Body of pancreas (tissue), 4 donors: Measurements from ENCODE around the gene DAB2IP. TPM values are rescaled to one million over a fixed set of nuclear protein-coding genes. Genes with fewer than 3 reads are reported as not detected.
A peak's percentile ranks its signal among the peaks of the same experiment; 100 is the strongest.
"Not testable (repeated sequence)": the region's sequence is repeated elsewhere in the genome, so short reads cannot be mapped to it uniquely, and the experiment has no call there.

Experiments
- ATAC-seq: fragments of 150-250 bp; one replicate; pipeline ENCODE4 v1.9.1; 2016
- DNase-seq, 4 donors: peaks; one replicate each; pipeline ENCODE4 v3.0.0-alpha.2; 2019
- H3K27ac ChIP-seq, 4 donors: fragments of 200-600 bp; sonication (generic); 1 replicate in 3 of 4; 2 replicates in 1 of 4; pipeline versions ENCODE4 v1.5.1 to v1.6.1; 2016 to 2019; ENCODE audit warnings: mild to moderate bottlenecking in 1 of 4, mixed read lengths in 1 of 4, moderate library complexity in 1 of 4
- H3K27me3 ChIP-seq, 2 donors: fragments of 200-600 bp; sonication (generic); one replicate each; pipeline ENCODE4 v1.6.0; 2016; ENCODE audit warnings: mild to moderate bottlenecking in 1 of 2
- H3K36me3 ChIP-seq, 2 donors: fragments of 200-600 bp; sonication (generic); replicated peaks in 1 of 2; 2 replicates each; pipeline ENCODE4 v1.5.1; 2016; ENCODE audit warnings: low read depth in 2 of 2; ENCODE audit not compliant: insufficient read depth in 1 of 2
- H3K4me1 ChIP-seq: fragments of 200-600 bp; sonication (generic); one replicate; pipeline ENCODE4 v1.6.0; 2016
- H3K4me3 ChIP-seq, 2 donors: fragments of 200-600 bp; sonication (generic); 1 replicate in 1 of 2; 2 replicates in 1 of 2; pipeline ENCODE4 v1.5.1; 2016 to 2019
- H3K9me3 ChIP-seq, 3 donors: fragments of 200-600 bp; sonication (generic); 1 replicate in 2 of 3; 2 replicates in 1 of 3; pipeline ENCODE4 v1.5.1; 2016
- CTCF ChIP-seq, 7 experiments: fragments of 450-650 bp in 4 of 7; fragments of 200-600 bp in 3 of 7; sonication (generic) in 3 of 7; IDR thresholded peaks; one replicate each; pipeline ENCODE4 v1.5.1; 2016 to 2019; ENCODE audit warnings: antibody characterized with exemption in 7 of 7
- POLR2A ChIP-seq, 3 donors: fragments of 450-650 bp; IDR thresholded peaks; one replicate each; pipeline ENCODE4 v1.6.1; 2016; ENCODE audit warnings: antibody characterized with exemption in 3 of 3, mild to moderate bottlenecking in 2 of 3
- WGBS, 2 donors: methylation state at CpG; one replicate each; pipeline ENCODE4 v1.1.5; 2017; 5-methylcytosine and 5-hydroxymethylcytosine counted together
- intact Hi-C: fragments of 100-400 bp; cut with DNase I; formaldehyde crosslinking; loops from one replicate; pipeline ENCODE4 v1.15.1; 2023
- total RNA-seq, 2 donors: library from RNA; depleted of rRNA; stranded (reverse); fragments of >200 nt; gene quantifications; one replicate each; pipeline ENCODE4 v1.1.0, GENCODE V29; 2016

Gene DAB2IP
- total RNA-seq, 2 donors from 2014 or later, result 25.2 to 34.9 TPM

- WGBS, 2 donors, result 46 to 53% methylated on average over 2 of the region's 2 CpGs
- intact Hi-C loops, result no loop called here
- DNase-seq, result no peak
- peak overlapping the region in 3 of 4 donors; percentile 89 to 91 (median 89) for H3K27ac ChIP-seq
- H3K4me1 ChIP-seq, result peaks cover 90% of the 10 kb centered on the region
- no peaks in the 10 kb centered on the region for H3K36me3 ChIP-seq
- TF ChIP-seq CTCF (IDR thresholded peaks at IDR 0.05), result no peak
- no peak for TF ChIP-seq POLR2A (IDR thresholded peaks at IDR 0.05)
- no peak overlapping the region for H3K4me3 ChIP-seq
- no peaks in the 10 kb centered on the region for H3K9me3 ChIP-seq
- H3K27me3 ChIP-seq, result no peaks in the 10 kb centered on the region
- ATAC-seq, result no peak
Observed at GRCh38 chr9:121738411-121738810, 87.0 kb downstream of the DAB2IP start.

- ATAC-seq (no peak), DNase-seq (peak in 1 of 4 donors; percentile 58)
- intact Hi-C loops, result no loop called here
- TF ChIP-seq CTCF (IDR thresholded peaks at IDR 0.05), result no peak
- WGBS, 2 donors, result 33 to 42% methylated on average over 1 of the region's 1 CpG
- no peaks in the 10 kb centered on the region for H3K9me3 ChIP-seq
- H3K36me3 ChIP-seq, result no peaks in the 10 kb centered on the region
- H3K4me1 ChIP-seq, result peaks cover 91% of the 10 kb centered on the region
- no peak overlapping the region for H3K4me3 ChIP-seq
- H3K27ac ChIP-seq, result peak overlapping the region in 3 of 4 donors; percentile 89 to 91 (median 89)
- no peaks in the 10 kb centered on the region for H3K27me3 ChIP-seq
Observed at GRCh38 chr9:121738968-121739367, 87.5 kb downstream of the DAB2IP start.

GRCh38 chr9:121739971-121740370, 88.5 kb downstream of the DAB2IP start:
- intact Hi-C loops, result no loop called here
- ATAC-seq (no peak), DNase-seq (no peak)
- H3K4me1 ChIP-seq, result peaks cover 94% of the 10 kb centered on the region
- no peak for TF ChIP-seq POLR2A (IDR thresholded peaks at IDR 0.05)
- no peak for TF ChIP-seq CTCF (IDR thresholded peaks at IDR 0.05)
- H3K4me3 ChIP-seq, result no peak overlapping the region
- no peaks in the 10 kb centered on the region for H3K27me3 ChIP-seq
- no peaks in the 10 kb centered on the region for H3K36me3 ChIP-seq
- WGBS, 2 donors, result 61 to 66% methylated on average over 7 of the region's 7 CpGs
- peak overlapping the region in 3 of 4 donors; percentile 89 to 91 (median 89) for H3K27ac ChIP-seq
- H3K9me3 ChIP-seq, result no peaks in the 10 kb centered on the region

GRCh38 chr9:121741228-121741918, 89.9 kb downstream of the DAB2IP start:
- H3K4me1 ChIP-seq, result peaks cover 94% of the 10 kb centered on the region
- H3K36me3 ChIP-seq, result no peaks in the 10 kb centered on the region
- H3K9me3 ChIP-seq, result no peaks in the 10 kb centered on the region
- no peak for TF ChIP-seq POLR2A (IDR thresholded peaks at IDR 0.05)
- no peak for TF ChIP-seq CTCF (IDR thresholded peaks at IDR 0.05)
- no peak for DNase-seq
- H3K4me3 ChIP-seq, result no peak overlapping the region
- intact Hi-C loops, result no loop called here
- no peak for ATAC-seq
- 68 to 77% methylated on average over 10 of the region's 10 CpGs for WGBS, 2 donors
- no peaks in the 10 kb centered on the region for H3K27me3 ChIP-seq
- peak overlapping the region in 3 of 4 donors; percentile 54 to 82 (median 77) for H3K27ac ChIP-seq

- 45 to 53% methylated on average over 3 to 4 of the region's 4 CpGs for WGBS, 2 donors
- H3K27me3 ChIP-seq, H3K9me3 ChIP-seq, H3K4me3 ChIP-seq, ATAC-seq, DNase-seq, intact Hi-C loops, H3K36me3 ChIP-seq: not testable (repeated sequence)
- Histone ChIP-seq H3K27ac (peak overlapping the region in 3 of 4 donors; percentile 77 to 85 (median 82)), H3K4me1 (peaks cover 95% of the 10 kb centered on the region)
Observed at GRCh38 chr9:121741919-121742283, 90.5 kb downstream of the DAB2IP start.
